GM21717 (cell line): ENCODE measurements around the gene DOCK1.

Experiments
- ATAC-seq: cut with Tn5 transposase; IDR thresholded peaks from one replicate; pipeline ENCODE4 v1.9.1; 2021; ENCODE audit warnings: mild to moderate bottlenecking, moderate library complexity; ENCODE audit not compliant: unreplicated experiment

The DOCK1 gene

DNA sequence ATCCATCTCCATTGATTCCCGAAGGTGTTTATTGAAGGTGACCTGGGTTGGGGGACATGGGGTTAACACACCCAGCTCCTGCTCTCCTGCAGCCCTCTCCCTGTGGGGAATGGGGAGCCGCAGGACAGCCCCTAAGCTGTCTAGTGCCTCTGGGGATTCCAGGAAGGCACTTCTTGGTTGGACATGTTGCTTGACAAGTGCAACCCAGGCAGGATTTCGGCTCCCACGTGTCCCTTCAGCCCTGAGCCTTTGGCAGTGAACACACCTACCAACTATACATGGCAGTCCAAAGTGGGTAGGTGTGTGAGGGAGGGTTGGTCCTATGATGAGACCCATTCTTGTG lies 43.9 kb downstream of the DOCK1 start:
- no peak for ATAC-seq

DNA sequence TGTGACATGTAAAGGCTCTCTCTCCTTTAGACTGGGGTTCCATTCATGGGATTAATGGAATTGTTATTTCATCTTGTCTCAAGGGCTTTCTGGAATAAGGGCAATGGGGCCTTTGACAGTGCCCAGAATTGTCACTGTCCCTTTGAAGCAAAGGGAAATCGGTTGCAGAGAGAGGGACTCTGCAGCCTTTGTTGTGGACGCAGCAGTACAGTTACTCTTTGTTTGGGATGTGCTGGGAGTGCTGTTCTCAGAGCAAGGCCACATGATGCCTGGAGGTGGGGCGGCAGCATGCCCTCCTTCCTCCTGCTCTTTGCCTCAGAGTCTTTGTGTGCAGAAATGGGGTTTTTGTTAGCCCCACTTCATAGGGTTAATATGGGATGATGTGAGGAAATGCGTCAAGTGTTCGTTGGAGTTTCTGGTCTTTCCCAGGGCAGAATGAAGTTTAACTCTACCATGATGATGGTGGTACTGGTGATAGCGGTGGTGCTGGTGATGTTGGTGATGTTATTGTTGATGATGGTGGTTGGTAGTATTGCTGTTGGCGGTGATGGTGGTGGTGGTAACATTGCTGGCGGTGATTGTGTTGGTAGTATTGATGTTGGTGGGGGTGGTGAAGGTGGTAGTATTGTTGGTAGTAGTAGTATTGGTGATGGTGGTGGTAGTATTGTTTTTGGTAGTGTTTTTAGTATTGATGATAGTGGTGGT lies 45.3 kb downstream of the DOCK1 start:
- no peak for ATAC-seq

DNA sequence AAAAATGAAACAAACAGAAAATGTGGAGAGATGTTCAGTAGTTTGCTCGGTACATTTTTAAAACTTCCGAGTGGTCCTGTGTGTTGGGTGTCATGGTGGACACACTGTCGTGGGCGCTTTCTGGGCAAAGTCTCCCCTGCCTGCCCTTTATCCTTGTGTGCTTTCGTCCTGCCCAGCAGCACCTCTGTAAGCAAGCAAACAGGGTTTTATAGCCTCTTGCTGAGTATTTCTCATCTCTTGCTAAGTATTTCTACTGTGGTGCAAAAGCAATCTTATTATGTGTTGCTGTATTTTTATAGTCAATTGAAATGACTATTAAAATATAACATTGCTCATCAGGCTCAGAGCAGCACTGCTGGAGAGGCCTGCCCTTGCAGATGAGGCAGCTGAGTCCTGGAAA lies 48.7 kb downstream of the DOCK1 start:
- no peak for ATAC-seq

DNA sequence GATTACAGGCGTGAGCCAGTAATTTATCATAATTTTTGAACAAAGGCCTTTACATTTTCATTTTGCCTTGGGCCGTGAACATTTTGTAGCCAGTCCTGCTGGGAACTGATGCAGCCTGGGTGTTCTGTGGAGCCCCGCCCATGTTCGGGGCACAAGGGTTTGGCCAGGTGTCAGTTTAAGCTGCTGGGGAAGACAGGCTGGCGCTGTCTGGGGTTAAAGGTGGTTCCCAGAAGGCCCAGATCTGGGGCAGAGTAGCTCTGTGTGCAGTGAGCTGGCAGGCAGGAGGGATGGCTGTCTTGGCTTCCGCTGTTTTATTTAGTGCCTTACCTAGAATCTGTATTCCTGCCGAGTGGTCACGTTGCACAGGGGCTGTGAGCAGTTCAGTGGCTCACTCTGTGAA lies 50.2 kb downstream of the DOCK1 start:
- ATAC-seq: no peak

DNA sequence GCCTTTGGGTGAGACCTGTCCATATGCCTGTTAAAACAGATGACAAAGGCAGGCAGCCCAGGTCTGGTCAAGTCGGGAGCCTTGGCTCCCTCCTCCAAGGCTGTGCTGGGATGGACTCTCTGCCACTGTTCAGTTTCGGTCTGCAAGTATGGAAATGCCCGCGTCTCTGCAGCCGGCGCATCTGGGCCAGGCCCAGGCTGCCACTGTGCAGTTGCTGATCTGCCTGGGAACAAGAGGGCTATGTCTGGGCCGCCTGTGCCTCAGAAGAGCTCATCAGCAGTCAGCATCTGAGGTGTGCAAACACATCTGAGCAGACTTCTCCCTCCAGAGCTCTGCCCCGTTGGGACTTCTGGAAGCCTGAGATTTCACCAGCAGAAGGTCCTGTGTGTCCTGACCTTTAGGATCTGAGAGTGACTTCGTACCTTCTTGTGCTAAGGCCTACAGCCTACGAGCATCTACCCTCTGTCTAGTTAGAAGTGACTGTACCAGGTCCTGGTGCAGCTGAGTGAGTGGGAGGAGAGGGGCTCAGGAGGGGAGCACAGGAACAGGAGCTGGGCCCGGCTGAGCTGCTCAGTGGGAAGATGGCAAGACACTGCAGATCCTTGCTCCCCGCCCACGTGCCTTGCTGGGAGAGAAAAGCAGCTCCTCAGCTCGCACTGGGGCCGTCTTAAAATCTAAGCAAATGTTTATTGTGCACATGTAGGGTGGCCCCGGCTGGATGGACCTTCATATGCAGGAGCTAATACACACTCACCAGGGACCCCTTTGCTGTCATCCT lies 50.9 kb downstream of the DOCK1 start:
- ATAC-seq: no peak

DNA sequence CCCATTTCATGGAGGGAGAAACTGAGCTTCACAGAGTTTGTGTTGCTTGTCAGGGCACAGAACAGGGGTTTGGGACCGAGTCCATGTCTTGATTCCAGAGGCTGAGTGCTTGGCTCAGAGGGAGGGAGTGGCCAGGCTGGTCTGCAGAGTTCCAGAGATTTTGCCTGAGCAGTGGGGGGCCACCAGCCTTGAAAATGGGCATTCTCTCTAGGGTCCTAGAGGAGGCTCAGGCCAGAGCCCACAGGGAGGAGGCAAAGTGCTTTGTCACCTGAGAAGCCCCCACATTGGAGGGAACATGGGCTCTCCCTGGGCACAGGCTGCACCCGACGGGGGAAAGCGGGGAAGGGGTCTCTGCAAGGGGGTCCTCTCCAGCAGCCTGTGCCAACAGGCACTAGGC lies 51.5 kb downstream of the DOCK1 start:
- no peak for ATAC-seq

DNA sequence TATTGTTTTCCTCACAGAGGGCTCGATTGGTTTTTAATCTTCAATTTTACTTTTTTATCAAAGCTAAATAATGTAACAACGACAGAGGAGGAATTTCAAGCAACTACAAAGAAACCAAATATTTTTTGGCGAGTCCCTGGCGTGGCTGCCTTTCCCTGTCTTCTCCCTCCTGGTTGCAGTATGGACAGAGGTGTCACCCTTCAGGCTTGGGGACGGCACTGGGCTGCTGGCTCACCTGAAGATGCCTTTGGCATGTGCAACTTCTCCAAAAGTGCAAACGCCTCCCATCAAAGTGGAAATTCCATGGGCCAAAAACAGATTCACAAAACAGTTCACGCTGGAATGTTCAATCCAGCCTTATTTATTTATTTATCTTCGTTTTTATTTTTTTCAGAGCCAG lies 51.9 kb downstream of the DOCK1 start:
- no peak for ATAC-seq

DNA sequence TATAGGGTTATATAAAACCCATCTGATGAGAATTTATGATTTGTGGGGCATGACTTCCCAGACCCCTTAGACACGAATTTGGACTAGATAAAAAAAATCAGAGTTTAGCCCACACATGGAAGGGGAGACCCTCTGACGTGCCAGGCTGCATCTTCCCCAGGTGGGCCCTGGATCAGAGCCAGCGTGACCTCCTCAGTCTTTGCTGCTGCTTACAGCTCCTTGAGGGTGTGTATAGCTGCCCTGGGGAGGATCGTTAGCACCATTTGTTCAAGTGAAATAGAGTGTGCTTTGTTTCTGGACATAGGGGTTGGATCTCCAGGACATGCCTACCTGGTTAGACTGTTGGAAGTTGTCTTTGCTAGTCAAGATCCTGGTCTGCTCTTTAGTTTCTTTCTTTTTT lies 54.2 kb downstream of the DOCK1 start:
- no peak for ATAC-seq

DNA sequence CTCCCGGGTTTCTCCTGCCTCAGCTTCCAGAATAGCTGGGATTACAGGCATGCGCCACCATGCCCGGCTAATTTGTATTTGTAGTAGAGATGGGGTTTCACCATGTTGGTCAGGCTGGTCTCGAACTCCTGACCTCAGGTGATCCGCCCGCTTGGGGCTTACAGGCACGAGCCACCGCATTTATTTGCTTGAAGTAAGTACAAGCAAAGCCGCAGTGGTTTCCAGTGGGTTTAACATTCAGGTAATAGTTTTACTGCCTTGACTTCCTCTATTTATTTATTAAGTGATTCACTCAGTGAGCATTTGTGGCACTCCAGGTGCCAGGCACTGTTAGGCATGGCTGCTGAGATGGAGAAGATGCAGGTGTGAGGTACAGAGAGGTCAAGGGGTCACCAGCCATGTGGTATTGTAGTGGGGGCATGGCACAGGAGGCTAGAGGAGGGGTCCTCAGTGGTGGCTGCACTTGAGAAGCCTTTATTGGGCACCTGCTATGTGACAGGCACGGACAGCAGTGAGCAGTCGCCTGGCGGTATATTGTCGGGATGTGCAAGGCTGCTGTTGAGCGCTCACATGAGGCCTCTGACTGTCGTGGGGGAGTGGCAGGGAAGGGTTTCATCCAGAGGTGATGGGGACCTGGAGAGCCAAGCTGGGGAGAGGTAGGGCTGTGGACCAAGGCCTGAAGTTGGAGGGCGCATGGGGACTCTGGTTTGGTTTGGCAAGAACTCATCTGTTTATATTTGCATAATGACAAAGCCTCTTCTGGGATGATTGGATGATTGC lies 54.9 kb downstream of the DOCK1 start:
- no peak for ATAC-seq

DNA sequence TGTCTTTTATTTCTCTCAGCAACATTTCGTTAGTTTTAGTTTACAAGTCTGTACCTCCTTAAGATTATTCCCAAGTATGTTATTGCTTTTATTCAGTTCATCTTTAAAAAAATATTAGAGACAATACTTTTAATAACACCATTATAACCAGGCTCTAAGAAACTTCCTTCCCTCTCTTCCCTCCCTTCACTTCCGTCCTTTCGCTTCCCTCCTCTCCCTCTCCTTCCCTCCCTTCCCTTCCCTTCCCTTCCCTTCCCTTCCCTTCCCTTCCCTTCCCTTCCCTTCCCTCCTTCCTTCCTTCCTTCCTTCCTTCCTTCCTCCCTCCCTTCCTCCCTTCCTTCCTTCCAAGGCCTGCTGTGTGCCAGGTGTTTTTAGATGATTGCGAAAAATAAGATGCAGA lies 58.1 kb downstream of the DOCK1 start:
- ATAC-seq: no peak

DNA sequence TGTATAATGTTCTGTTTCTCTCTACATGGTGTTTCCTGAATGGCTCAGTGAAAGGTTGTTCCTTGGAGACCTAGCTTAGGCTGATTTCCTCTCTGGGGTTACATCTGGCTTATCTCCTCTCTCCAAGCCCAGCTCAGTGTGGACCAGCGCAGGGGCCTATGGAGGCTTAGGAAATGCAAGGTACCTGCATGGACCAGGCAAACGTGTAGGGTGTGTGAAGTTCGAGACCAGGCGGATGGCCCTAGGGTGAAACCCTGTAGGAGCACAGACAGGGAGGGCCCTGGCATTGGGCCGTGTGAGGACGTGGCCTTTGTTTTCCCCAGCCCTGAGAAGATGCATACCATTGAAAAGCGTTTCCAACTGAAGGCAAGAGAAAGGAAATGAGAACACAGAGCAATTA lies 59.0 kb downstream of the DOCK1 start:
- ATAC-seq: no peak

DNA sequence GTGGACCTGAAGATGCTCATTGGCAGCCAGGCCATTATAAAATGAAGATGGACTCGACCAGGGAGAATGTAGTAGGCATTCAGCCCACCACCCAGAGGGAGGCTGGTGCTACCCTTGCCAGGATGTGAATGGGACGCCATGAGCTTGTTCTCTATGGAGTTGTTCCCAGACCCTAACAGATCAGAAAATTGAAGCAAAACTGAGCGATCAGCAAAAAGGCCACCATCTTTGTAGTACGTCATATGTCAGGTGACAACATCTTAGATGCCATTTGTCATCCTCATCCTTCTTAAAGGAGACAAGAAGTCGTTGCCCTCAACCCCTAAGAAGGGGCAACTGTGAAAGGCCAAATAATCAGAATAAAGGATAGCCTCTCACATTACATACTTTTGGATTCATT lies 61.7 kb downstream of the DOCK1 start:
- no peak for ATAC-seq

DNA sequence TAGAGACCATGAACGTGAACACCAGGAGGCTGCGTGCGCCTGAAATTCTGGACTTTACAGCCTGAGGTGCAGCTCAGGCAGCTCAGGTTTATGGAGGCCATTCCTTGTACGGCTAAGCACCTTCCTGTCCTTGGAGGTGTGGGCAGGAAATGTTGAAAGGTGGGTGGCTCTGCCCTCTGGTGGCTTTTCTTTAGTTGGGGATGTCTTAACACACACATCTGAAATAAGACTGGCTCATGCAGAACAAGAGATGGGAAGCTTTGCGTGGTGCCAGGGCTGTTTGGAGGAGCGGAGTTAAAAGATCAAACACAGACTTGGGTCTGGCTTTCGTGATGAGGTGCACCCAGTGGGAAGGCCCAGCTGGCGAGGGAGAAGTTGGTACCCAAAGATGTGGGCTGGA lies 64.1 kb downstream of the DOCK1 start:
- no peak for ATAC-seq

DNA sequence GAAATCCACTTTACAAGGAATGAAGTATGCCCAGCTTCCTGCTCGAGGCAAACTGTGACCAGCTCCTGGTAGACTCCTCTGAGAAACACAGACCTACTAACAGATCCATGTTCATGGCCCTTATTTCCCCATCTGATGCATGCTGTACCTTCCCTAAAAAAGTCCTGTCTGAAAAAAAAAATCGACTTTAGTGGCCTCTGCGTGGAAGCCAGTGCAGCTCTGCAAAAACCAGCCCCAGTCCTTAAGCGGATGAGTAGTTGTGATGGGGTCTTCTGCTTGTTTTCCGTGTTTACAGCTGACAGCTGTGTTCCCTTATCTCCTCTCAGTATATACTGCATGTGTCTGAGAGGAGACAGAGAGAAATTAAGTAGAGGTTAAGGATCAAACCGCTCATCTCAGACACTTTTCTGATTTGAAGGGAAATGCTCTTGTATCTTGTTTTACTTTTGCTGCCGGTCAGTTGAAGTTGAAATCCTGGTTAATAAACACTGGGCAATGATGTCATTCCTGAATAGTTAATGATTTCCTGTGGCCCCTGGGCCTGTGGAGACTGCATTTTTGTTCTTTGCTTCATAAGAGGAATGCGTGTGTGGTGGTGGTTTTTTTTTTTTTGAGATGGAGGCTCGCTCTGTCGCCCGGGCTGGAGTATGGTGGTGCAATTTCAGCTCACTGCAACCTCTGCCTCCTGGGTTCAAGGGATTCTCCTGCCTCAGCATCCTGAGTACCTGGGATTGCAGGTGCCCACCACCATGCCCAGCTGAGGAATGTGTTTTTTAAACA lies 67.6 kb downstream of the DOCK1 start:
- no peak for ATAC-seq

DNA sequence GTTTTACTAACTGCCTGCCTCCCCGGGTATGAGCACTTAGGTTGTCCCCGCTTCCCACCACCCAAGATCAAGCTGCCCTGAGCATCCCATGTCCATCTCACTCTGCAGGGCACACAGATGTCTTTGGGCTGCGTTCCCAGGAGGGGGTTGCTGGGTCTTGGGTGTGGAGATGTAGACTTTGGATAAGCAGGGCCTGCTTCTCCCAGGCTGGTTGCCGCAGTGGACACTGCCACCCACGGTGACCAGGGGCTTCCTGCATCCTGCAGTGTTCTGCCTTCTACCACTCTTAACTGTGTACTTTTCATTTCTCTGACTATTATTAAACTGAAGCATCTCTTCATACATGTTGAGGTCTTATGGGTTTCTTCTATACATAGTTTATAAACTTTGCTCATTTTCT lies 70.0 kb downstream of the DOCK1 start:
- ATAC-seq: no peak

DNA sequence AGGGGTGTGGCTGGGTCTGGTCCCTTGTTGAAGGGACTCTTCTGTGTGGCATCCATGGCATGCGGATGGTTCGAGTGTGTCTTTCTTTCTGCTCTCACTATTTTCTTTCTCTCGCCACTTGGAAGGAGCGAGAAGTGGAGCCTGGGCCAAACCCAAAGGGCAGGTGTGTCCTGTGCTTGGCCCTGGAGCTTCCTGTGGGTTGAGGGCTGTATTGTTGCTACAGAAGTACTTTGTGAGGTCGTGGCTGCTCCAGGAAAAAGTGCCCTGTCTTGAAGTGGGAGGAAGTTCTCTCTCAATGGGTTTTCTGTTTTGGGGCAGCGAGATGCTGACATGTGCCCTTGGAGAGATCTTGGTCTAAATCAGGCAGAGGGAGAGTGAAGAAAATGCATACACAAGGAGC lies 72.0 kb downstream of the DOCK1 start:
- no peak for ATAC-seq

DNA sequence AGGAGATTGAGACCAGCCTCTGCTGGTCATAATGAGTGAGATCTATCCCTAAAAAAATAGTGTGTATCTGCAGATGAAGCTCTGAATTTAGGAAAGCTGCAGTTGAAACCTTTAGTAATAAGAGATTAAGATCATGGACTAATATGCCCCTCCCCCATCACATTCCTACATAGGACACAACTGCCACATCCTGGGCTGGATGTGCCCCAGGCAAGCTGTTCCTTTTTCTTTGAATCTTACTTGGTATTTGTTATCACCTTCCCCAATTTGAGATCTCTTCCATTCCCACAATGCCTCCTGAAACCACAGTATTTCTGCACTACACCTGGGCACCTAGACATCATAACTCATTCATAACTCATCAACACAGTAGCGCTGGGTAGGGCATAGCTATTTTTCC lies 74.1 kb downstream of the DOCK1 start:
- ATAC-seq: no peak

DNA sequence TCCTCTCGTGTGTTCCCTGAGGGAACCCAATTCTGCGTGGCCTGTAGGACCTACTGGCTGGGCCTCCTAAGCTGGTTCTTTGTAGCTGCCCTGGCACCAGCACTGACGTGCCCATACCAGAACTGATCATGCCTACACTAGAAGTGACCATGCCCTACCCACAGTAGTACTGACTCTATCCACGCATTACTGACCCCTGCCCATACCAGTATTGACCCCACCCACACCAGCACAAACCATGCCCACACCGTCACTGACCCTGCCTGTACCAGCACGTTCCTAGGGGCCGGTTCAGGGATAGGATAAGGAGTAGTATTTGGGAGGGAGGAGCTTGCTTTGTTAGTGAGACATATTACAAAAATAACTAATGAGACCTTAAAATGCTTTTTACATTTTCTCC lies 88.0 kb downstream of the DOCK1 start:
- no peak for ATAC-seq

DNA sequence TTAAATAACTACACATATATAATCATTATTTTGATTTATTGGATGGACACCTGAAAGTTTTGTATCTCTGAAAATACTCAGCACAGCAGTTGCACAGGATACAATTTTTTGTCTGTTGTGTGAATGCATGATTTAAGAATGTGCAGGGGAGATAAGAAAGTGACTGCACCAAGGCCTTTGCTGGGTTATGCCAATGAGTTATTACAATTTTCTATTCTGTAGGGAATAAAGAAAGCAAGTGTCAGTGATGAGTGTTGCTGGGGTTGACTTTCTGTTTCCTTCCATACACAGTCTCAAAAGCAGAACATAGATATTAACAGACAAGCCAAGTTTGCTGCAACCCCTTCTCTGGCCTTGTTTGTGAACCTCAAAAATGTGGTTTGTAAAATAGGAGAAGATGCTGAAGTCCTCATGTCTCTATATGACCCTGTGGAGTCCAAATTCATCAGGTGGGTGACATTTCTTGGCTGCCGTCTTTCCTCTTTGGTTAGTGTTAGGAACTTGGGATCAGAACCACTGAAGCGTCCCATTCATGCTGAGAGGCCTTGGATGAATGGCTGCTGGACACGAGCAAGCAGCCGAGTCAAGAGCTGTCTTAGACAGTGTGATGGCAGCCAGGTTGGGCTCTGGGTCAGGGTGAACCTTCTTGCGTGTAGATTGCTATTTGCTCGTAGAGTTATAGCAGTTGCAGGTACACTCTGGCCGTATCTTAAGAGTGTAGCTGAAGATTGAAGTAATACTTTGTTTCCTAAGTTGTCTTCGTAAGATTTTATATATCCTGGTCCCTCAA lies 92.8 kb downstream of the DOCK1 start:
- no peak for ATAC-seq

DNA sequence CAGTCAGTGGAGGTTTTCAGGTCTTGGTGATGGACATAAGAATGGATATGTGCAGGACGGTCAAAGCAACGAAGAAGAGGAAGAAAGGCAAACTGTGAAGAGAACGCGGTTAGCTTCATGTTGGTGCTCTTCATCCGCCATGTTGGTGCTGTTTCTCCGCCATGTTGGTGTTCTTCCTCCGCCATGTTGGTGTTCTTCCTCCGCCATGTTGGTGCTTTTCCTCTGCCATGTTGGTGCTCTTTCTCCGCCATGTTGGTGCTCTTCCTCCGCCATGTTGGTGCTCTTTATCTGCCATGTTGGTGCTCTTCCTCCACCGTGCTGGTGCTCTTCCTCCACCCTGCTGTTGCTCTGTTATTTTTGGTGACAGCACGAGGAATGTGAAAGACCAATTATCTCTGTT lies 95.4 kb downstream of the DOCK1 start:
- no peak for ATAC-seq
